NCI-H524 treated with DMSO at 0.1 percent for 48 hours (cell line): ENCODE measurements around the gene DCP2.

Source experiments
- DNase-seq: peaks from one replicate; lab custom pipeline; 2025; lab: John Stamatoyannopoulos, UW

Gene DCP2

DNA sequence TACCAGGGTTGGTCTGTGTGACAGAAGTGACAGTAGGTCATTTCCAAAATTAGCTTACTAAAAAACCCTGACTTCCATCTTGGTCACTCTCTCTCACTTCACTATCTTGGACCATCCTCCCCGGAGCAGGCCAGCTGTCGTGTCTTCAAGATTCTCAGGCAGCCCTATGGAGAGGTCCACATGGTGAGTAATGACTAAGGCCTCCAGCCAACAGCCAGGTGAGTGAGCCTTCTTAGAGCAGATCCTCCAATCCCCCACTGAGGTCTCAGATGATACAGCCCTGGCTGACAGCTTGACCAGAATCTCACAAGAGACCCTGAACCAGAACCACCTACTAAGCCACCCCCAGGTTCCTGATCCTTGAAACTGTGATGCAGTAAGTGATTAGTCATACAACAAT is 92.0 kb downstream of the DCP2 start:
- no peak for DNase-seq
